CD4-positive, alpha-beta memory T cell (primary cell): ENCODE measurements around the gene ZBTB38. TPM values are rescaled to one million over a fixed set of nuclear protein-coding genes. Genes with fewer than 3 reads are reported as not detected.

Experiments used
- CTCF ChIA-PET: fragments of 350-600 bp; sonication (Branson Sonifier 250); formaldehyde crosslinking; loops from one replicate; lab custom pipeline; 2021; ENCODE audit warnings: inconsistent platforms; ENCODE audit not compliant: partially characterized antibody; lab: Charles Lee
- POLR2A ChIA-PET: fragments of 350-600 bp; sonication (Branson Sonifier 250); formaldehyde crosslinking; loops from one replicate; lab custom pipeline; 2021; ENCODE audit not compliant: partially characterized antibody; lab: Charles Lee
- DNase-seq, 5 donors: peaks; one replicate each; pipeline versions ENCODE4 v3.0.0 to v3.0.0-alpha.2; 2020 to 2022; ENCODE audit warnings: mixed read lengths in 1 of 5
- H3K27ac ChIP-seq: one replicate; pipeline ENCODE4 v1.7.0; 2013; ENCODE audit warnings: low read depth, low read length
- H3K27me3 ChIP-seq: 2 replicates; pipeline ENCODE4 v1.7.0; 2013; ENCODE audit warnings: mild to moderate bottlenecking, low read length, moderate library complexity; ENCODE audit not compliant: insufficient read depth
- H3K36me3 ChIP-seq: 2 replicates; pipeline ENCODE4 v1.7.0; 2013; ENCODE audit warnings: mild to moderate bottlenecking, low read length, moderate library complexity; ENCODE audit not compliant: insufficient read depth
- H3K4me1 ChIP-seq: 2 replicates; pipeline ENCODE4 v1.7.0; 2013; ENCODE audit warnings: mild to moderate bottlenecking, low read length, moderate library complexity; ENCODE audit not compliant: insufficient read depth
- H3K4me3 ChIP-seq, 2 donors: one replicate each; pipeline ENCODE4 v1.7.0; 2013; ENCODE audit warnings: low read length in 2 of 2, mild to moderate bottlenecking in 1 of 2
- H3K9me3 ChIP-seq, 2 donors: one replicate each; pipeline ENCODE4 v1.7.0; 2013; ENCODE audit warnings: low read length in 2 of 2, control low read depth in 1 of 2; ENCODE audit not compliant: control insufficient read depth in 1 of 2
- H3K27ac Mint-ChIP-seq, 7 donors: one replicate each; pipeline ENCODE4 v1.8.0; 2020 to 2021; ENCODE audit warnings: mixed read lengths in 7 of 7, mild to moderate bottlenecking in 6 of 7, inconsistent platforms in 3 of 7, moderate library complexity in 3 of 7
- H3K27me3 Mint-ChIP-seq, 2 donors: one replicate each; pipeline ENCODE4 v1.8.0; 2020 to 2021; ENCODE audit warnings: mixed read lengths in 2 of 2
- H3K36me3 Mint-ChIP-seq, 2 donors: one replicate each; pipeline ENCODE4 v1.8.0; 2020 to 2021; ENCODE audit warnings: mixed read lengths in 2 of 2, inconsistent platforms in 1 of 2, mild to moderate bottlenecking in 1 of 2
- H3K4me1 Mint-ChIP-seq, 4 donors: one replicate each; pipeline ENCODE4 v1.8.0; 2020 to 2021; ENCODE audit warnings: mixed read lengths in 4 of 4, mild to moderate bottlenecking in 1 of 4
- H3K4me3 Mint-ChIP-seq, 8 donors: one replicate each; pipeline ENCODE4 v1.8.0; 2020 to 2021; ENCODE audit warnings: mixed read lengths in 8 of 8, mild to moderate bottlenecking in 7 of 8, moderate library complexity in 6 of 8, inconsistent platforms in 3 of 8
- H3K9me3 Mint-ChIP-seq, 8 donors: one replicate each; pipeline ENCODE4 v1.8.0; 2020 to 2021; ENCODE audit warnings: mixed read lengths in 8 of 8, mild to moderate bottlenecking in 5 of 8, inconsistent platforms in 3 of 8, moderate library complexity in 1 of 8
- intact Hi-C: fragments of 100-400 bp; cut with micrococcal nuclease; formaldehyde crosslinking; loops from one replicate; pipeline ENCODE4 v1.15.1; 2023
- polyA plus RNA-seq, 2 donors: library from polyadenylated mRNA; unstranded; fragments of 300-500 nt; fragmentation: Illumina TruSeq; gene quantifications; one replicate each; pipeline ENCODE4 v1.2.3, GENCODE V29; 2021
- total RNA-seq, 2 experiments: library from RNA; stranded (reverse); gene quantifications; one replicate each; pipeline ENCODE4 v1.2.3, GENCODE V29; 2021

ZBTB38 gene
- total and polyA plus RNA-seq, 4 experiments from 2014 or later: 44.1 to 103 (median 87.2) TPM

- Histone ChIP-seq H3K9me3 (no peaks in the 10 kb centered on the region), H3K36me3 (no peaks in the 10 kb centered on the region), H3K27me3 (no peaks in the 10 kb centered on the region), H3K27ac (no peak overlapping the region), H3K4me1 (no peaks in the 10 kb centered on the region), H3K4me3 (no peak overlapping the region)
- peaks cover 5 to 6% of the 10 kb centered on the region in 2 donors for H3K27me3 Mint-ChIP-seq
- no peaks in the 10 kb centered on the region for H3K4me1 Mint-ChIP-seq
- peaks cover 0 to 6% (median 2%) of the 10 kb centered on the region in 8 donors for H3K9me3 Mint-ChIP-seq
- intact Hi-C loops: no loop called here
- H3K36me3 Mint-ChIP-seq: peaks cover under 1 to 1% of the 10 kb centered on the region in 2 donors
- no peak overlapping the region for H3K27ac Mint-ChIP-seq
- DNase-seq: no peak
- no peak overlapping the region for H3K4me3 Mint-ChIP-seq
- CTCF ChIA-PET: interaction anchor here (1.0 to 1.3 kb wide), 4 partner anchors 15 to 100 kb away, joined by 3 to 4 read pairs (median 3); no protein-coding TSS in a partner anchor
- POLR2A ChIA-PET: no interaction called here
These were observed 13.8 kb upstream of the ZBTB38 start for GRCh38 chr3:141354517-141354916.

GRCh38 chr3:141355242-141355641 is 13.1 kb upstream of the ZBTB38 start:
- CTCF ChIA-PET: no interaction called here
- no peak for DNase-seq
- Mint-ChIP-seq H3K36me3 (peaks cover 0 to 1% of the 10 kb centered on the region in 2 donors), H3K27me3 (peaks cover 3 to 5% of the 10 kb centered on the region in 2 donors), H3K4me3 (no peak overlapping the region), H3K9me3 (peaks cover 0 to 3% (median 0%) of the 10 kb centered on the region in 8 donors), H3K4me1 (no peaks in the 10 kb centered on the region), H3K27ac (no peak overlapping the region)
- no peaks in the 10 kb centered on the region for H3K27me3 ChIP-seq
- no peaks in the 10 kb centered on the region for H3K9me3 ChIP-seq
- H3K4me3 ChIP-seq: no peak overlapping the region
- no peaks in the 10 kb centered on the region for H3K4me1 ChIP-seq
- POLR2A ChIA-PET: no interaction called here
- no peaks in the 10 kb centered on the region for H3K36me3 ChIP-seq
- H3K27ac ChIP-seq: no peak overlapping the region
- intact Hi-C loops: no loop called here

- no peak for DNase-seq
- Histone ChIP-seq H3K4me1 (peaks cover 5% of the 10 kb centered on the region), H3K4me3 (no peak overlapping the region), H3K27ac (no peak overlapping the region), H3K27me3 (no peaks in the 10 kb centered on the region), H3K9me3 (no peaks in the 10 kb centered on the region), H3K36me3 (no peaks in the 10 kb centered on the region)
- no peaks in the 10 kb centered on the region for H3K36me3 Mint-ChIP-seq
- H3K4me1 Mint-ChIP-seq: peaks cover 3 to 5% (median 5%) of the 10 kb centered on the region in 4 donors
- ChIA-PET POLR2A (no interaction called here), CTCF (no interaction called here)
- peaks cover 4% of the 10 kb centered on the region in 2 donors for H3K27me3 Mint-ChIP-seq
- H3K27ac Mint-ChIP-seq: no peak overlapping the region
- no peak overlapping the region for H3K4me3 Mint-ChIP-seq
- intact Hi-C loops: no loop called here
- H3K9me3 Mint-ChIP-seq: no peaks in the 10 kb centered on the region
These were observed 12.3 kb upstream of the ZBTB38 start for GRCh38 chr3:141356046-141356445.

- Mint-ChIP-seq H3K36me3 (no peaks in the 10 kb centered on the region), H3K4me3 (peak overlapping the region in 6 of 8 donors; percentile 11 to 69 (median 50)), H3K27ac (peak overlapping the region in 2 of 7 donors; percentile 7 to 39), H3K4me1 (peaks cover 3 to 8% (median 7%) of the 10 kb centered on the region in 4 donors), H3K9me3 (peaks cover 0 to 6% (median 2%) of the 10 kb centered on the region in 8 donors), H3K27me3 (peaks cover 2 to 5% of the 10 kb centered on the region in 2 donors)
- ChIA-PET CTCF (interaction anchor here (0.7 to 5.3 kb wide), 35 partner anchors 9 to 200 kb away, joined by 3 to 147 read pairs (median 5); partner anchors contain the start of gene PXYLP1), POLR2A (interaction anchor here (0.8 to 2.8 kb wide), 11 partner anchors 24 to 129 kb away, joined by 3 to 14 read pairs (median 5); partner anchors contain the start of gene PXYLP1)
- intact Hi-C loops: loop anchor here (1.0 to 2.0 kb wide), 4 partner anchors 50 to 91 kb away; no protein-coding TSS in a partner anchor
- no peaks in the 10 kb centered on the region for H3K27me3 ChIP-seq
- DNase-seq: peak in 4 of 5 donors; percentile 46 to 60 (median 50)
- H3K36me3 ChIP-seq: no peaks in the 10 kb centered on the region
- H3K9me3 ChIP-seq: no peaks in the 10 kb centered on the region
- H3K4me1 ChIP-seq: peaks cover 10% of the 10 kb centered on the region
- H3K4me3 ChIP-seq: no peak overlapping the region
- no peak overlapping the region for H3K27ac ChIP-seq
These were observed 7.3 kb upstream of the ZBTB38 start for GRCh38 chr3:141360888-141361598.

- DNase-seq: no peak
- Histone ChIP-seq H3K36me3 (no peaks in the 10 kb centered on the region), H3K9me3 (no peaks in the 10 kb centered on the region), H3K4me1 (peaks cover 10% of the 10 kb centered on the region), H3K27ac (no peak overlapping the region), H3K27me3 (no peaks in the 10 kb centered on the region), H3K4me3 (no peak overlapping the region)
- H3K9me3 Mint-ChIP-seq: peaks cover 0 to 6% (median 2%) of the 10 kb centered on the region in 8 donors
- ChIA-PET POLR2A (interaction anchor here (1.5 kb wide), 1 partner anchor 17 kb away, joined by 3 read pairs; no protein-coding TSS in a partner anchor), CTCF (interaction anchor here (1.0 to 5.3 kb wide), 5 partner anchors 10 to 92 kb away, joined by 3 to 147 read pairs (median 21); no protein-coding TSS in a partner anchor)
- intact Hi-C loops: no loop called here
- no peak overlapping the region for H3K27ac Mint-ChIP-seq
- peaks cover 2 to 3% of the 10 kb centered on the region in 2 donors for H3K27me3 Mint-ChIP-seq
- H3K4me3 Mint-ChIP-seq: no peak overlapping the region
- peaks cover 5 to 8% (median 7%) of the 10 kb centered on the region in 4 donors for H3K4me1 Mint-ChIP-seq
- H3K36me3 Mint-ChIP-seq: no peaks in the 10 kb centered on the region
These were observed 5.6 kb upstream of the ZBTB38 start for GRCh38 chr3:141362736-141363135.

- Mint-ChIP-seq H3K4me1 (peaks cover 9 to 16% (median 11%) of the 10 kb centered on the region in 4 donors), H3K27me3 (peaks cover 2 to 3% of the 10 kb centered on the region in 2 donors), H3K27ac (no peak overlapping the region), H3K36me3 (no peaks in the 10 kb centered on the region), H3K4me3 (no peak overlapping the region), H3K9me3 (peaks cover 0 to 6% (median 2%) of the 10 kb centered on the region in 8 donors)
- Histone ChIP-seq H3K4me3 (no peak overlapping the region), H3K36me3 (no peaks in the 10 kb centered on the region), H3K27me3 (no peaks in the 10 kb centered on the region), H3K4me1 (peaks cover 10% of the 10 kb centered on the region), H3K27ac (no peak overlapping the region), H3K9me3 (no peaks in the 10 kb centered on the region)
- CTCF ChIA-PET: interaction anchor here (0.8 kb wide), 1 partner anchor 62 kb away, joined by 4 read pairs; no protein-coding TSS in a partner anchor
- DNase-seq: no peak
- intact Hi-C loops: no loop called here
- POLR2A ChIA-PET: no interaction called here
These were observed 3.1 kb upstream of the ZBTB38 start for GRCh38 chr3:141365201-141365600.
